ENCODE measurements around the gene HBZ.
"Not testable (repeated sequence)": the region's sequence is repeated elsewhere in the genome, so short reads cannot be mapped to it uniquely, and the experiment has no call there.

HBZ gene

DNA sequence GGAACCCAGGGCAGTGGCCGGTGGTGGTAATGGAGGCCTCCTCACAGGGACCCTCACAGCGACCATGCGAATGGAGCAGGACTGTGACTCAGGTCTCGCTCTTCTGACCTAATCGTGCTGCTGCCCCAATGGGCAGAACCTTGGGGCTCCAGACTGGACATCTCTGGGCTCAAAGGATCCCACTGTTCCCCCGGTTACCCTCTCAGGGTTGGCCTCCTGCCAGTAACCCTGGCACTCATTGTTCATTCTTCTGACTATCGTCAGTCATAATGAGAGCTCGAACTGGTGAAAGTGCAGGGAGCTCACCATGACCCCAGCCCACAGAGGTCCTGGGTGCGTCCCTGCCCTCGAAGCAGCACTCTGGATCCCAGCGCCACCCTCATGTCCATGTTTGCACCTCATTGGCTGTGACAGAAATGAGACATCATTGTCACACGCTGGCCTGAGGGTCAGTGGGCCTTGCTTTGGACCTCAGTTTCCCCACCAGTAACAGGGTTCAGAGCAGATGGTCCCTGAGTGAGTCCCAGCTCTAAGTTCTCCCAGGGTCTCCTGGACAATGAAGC, 10.0 kb upstream of the HBZ start:
- Mint-ChIP-seq H3K36me3 (ENCODE audit: low read depth) (no peaks in the 10 kb centered on the region), H3K4me3 (no peak overlapping the region), H3K27me3 (ENCODE audit: low read depth, poor library complexity) (peaks cover 61% of the 10 kb centered on the region), H3K4me1 (peaks cover 12% of the 10 kb centered on the region), H3K9me3 (peaks cover 11% of the 10 kb centered on the region), H3K27ac (no peak overlapping the region)
- no peak for TF ChIP-seq CTCF (IDR thresholded peaks at IDR 0.05)
- no peak for DNase-seq

GRCh38 chr16:143047-143446, 9.4 kb upstream of the HBZ start:
- no peak for TF ChIP-seq CTCF (IDR thresholded peaks at IDR 0.05)
- H3K27ac Mint-ChIP-seq: no peak overlapping the region

DNA sequence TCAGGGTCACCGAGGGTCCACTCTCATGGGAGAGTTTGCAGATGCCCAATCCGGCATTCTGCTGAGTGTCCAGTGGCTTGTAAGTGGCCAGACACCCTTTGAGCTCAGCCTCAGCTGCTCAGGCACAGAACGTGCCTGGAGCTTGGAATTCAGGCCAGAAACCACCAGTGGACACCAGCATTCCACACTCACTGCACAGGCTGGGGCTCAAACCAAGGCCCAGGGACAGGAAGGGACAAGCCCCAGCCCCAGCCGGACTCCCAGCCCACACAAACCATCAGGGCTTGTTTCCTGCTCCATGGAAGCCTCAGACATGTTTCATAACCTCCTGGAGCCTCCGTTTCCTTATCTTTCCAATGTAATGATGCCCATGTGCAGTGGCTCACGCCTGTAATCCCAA, 9.0 kb upstream of the HBZ start:
- DNase-seq: no peak
- peaks cover 66% of the 10 kb centered on the region for H3K27me3 Mint-ChIP-seq (ENCODE audit: low read depth, poor library complexity)
- no peaks in the 10 kb centered on the region for H3K36me3 Mint-ChIP-seq (ENCODE audit: low read depth)
- H3K27ac Mint-ChIP-seq: peak overlapping the region; percentile 52
- no peak for TF ChIP-seq CTCF (IDR thresholded peaks at IDR 0.05)
- H3K9me3 Mint-ChIP-seq: peaks cover 11% of the 10 kb centered on the region
- H3K4me1 Mint-ChIP-seq: peaks cover 12% of the 10 kb centered on the region
- H3K4me3 Mint-ChIP-seq: no peak overlapping the region

More at GRCh38 chr16:143047-143446, 9.4 kb upstream of the HBZ start:
- Mint-ChIP-seq H3K4me3 (no peak overlapping the region), H3K9me3 (peaks cover 11% of the 10 kb centered on the region), H3K4me1 (peaks cover 12% of the 10 kb centered on the region), H3K27me3 (ENCODE audit: low read depth, poor library complexity) (peaks cover 62% of the 10 kb centered on the region), H3K36me3 (ENCODE audit: low read depth) (no peaks in the 10 kb centered on the region)
- no peak for DNase-seq

DNA sequence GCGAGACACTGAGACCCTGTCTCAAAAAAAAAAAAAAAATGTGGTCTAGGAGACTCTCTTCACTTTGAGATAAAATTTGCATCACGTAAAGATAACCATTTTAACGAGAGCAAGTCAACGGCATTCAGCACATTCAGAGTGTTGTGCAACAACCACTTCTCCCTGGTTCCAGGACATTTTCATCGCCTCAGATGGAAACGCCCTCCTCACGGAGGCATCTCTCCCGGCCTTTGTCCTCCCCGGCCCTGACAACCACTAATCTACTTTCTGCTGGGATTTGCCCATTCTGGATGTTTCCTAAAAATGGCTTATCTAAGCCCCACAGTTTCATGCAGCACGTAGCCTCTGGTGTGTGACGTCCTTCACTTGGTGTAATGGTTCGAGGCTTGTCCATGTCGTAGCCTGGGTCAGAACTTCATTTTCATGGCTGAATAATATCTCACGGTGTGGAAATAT, 7.6 kb upstream of the HBZ start:
- TF ChIP-seq CTCF (IDR thresholded peaks at IDR 0.05): no peak
- H3K4me3 Mint-ChIP-seq: no peak overlapping the region
- peaks cover 17% of the 10 kb centered on the region for H3K4me1 Mint-ChIP-seq
- DNase-seq: no peak
- H3K27ac Mint-ChIP-seq: no peak overlapping the region
- no peaks in the 10 kb centered on the region for H3K36me3 Mint-ChIP-seq (ENCODE audit: low read depth)
- H3K9me3 Mint-ChIP-seq: peaks cover 10% of the 10 kb centered on the region
- H3K27me3 Mint-ChIP-seq (ENCODE audit: low read depth, poor library complexity): peaks cover 71% of the 10 kb centered on the region

- peaks cover 17% of the 10 kb centered on the region for H3K4me1 Mint-ChIP-seq
- H3K27me3 Mint-ChIP-seq (ENCODE audit: low read depth, poor library complexity): peaks cover 82% of the 10 kb centered on the region
- no peak for TF ChIP-seq CTCF (IDR thresholded peaks at IDR 0.05)
- H3K9me3 Mint-ChIP-seq: no peaks in the 10 kb centered on the region
- no peak overlapping the region for H3K27ac Mint-ChIP-seq
- no peak overlapping the region for H3K4me3 Mint-ChIP-seq
- no peak for DNase-seq
- H3K36me3 Mint-ChIP-seq (ENCODE audit: low read depth): no peaks in the 10 kb centered on the region
These were observed 5.8 kb upstream of the HBZ start for GRCh38 chr16:146646-147045.

DNA sequence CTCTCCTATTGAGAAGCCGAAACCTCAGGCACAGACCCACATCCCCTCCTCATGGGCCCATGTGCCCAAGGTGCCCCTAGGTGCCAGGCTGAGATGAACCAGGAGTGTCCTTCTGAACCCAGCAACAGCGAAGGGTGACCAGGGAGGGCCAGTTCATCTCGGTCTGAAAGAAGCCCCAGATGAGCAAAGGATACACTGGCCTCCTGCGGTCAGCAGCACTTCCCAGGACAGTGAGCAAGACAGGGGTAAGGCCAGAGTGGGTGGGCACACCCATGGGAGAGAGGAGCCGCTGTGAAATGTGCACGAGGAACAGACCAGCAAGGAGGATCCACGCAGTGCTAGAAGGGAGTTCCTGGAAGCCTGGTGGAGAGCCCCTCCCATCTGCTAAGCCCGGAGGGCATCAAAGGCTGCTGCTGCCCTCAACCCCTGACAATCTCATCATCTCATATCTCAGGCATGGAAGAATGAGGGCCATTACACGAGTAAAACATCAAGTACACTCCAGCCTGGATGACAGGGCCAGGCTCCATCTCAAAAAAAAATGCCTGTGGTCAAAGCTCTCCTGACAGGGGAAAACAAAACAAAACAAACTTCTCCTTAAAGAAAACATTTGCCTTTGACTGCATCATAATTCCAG, 3.3 kb upstream of the HBZ start:
- no peaks in the 10 kb centered on the region for H3K9me3 Mint-ChIP-seq
- peaks cover 80% of the 10 kb centered on the region for H3K27me3 Mint-ChIP-seq (ENCODE audit: low read depth, poor library complexity)
- peaks cover 5% of the 10 kb centered on the region for H3K4me1 Mint-ChIP-seq
- TF ChIP-seq CTCF (IDR thresholded peaks at IDR 0.05): no peak
- no peak overlapping the region for H3K4me3 Mint-ChIP-seq
- H3K36me3 Mint-ChIP-seq (ENCODE audit: low read depth): no peaks in the 10 kb centered on the region
- no peak overlapping the region for H3K27ac Mint-ChIP-seq
- DNase-seq: no peak

DNA sequence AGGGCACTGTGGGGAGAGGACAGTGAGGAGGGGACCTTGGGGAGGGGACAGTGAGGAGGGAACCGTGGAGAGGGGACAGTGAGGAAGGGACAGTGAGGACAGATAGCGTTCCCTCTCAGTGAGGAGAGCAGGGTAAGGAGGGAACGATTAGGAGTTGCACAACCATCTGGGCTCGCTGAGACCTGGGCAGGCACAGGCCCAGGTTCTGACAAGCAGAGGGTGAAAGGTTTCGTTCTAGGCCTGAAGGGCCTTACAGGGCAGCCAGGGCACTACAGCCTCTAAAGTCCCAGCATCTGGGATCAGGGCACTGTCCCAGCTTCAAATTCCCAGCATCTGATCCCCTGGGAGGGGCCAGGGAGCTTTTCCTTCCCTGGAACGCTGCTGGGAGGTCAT, 681 bp downstream of the HBZ start:
- H3K4me1 Mint-ChIP-seq: peaks cover 15% of the 10 kb centered on the region
- peaks cover 12% of the 10 kb centered on the region for H3K9me3 Mint-ChIP-seq
- H3K27me3 Mint-ChIP-seq (ENCODE audit: low read depth, poor library complexity): peaks cover 92% of the 10 kb centered on the region
- not testable (repeated sequence) for H3K36me3 Mint-ChIP-seq (ENCODE audit: low read depth); DNase-seq; H3K27ac Mint-ChIP-seq
- H3K4me3 Mint-ChIP-seq: peak overlapping the region; percentile 40

GRCh38 chr16:153550-154216, 1.2 kb downstream of the HBZ start:
- peaks cover 91% of the 10 kb centered on the region for H3K27me3 Mint-ChIP-seq (ENCODE audit: low read depth, poor library complexity)
- not testable (repeated sequence) for H3K4me3 Mint-ChIP-seq; H3K36me3 Mint-ChIP-seq (ENCODE audit: low read depth); DNase-seq; H3K27ac Mint-ChIP-seq
- H3K4me1 Mint-ChIP-seq: peaks cover 14% of the 10 kb centered on the region
- H3K9me3 Mint-ChIP-seq: peaks cover 12% of the 10 kb centered on the region
